HepG2 (cell line): ENCODE data around the gene RABL6. TPM values are rescaled to one million over a fixed set of nuclear protein-coding genes. Genes with fewer than 3 reads are reported as not detected.
A peak's percentile ranks its signal among the peaks of the same experiment; 100 is the strongest.

Source experiments
- ATAC-seq: fragments of 200-7000 bp; cut with Tn5 transposase; 3 replicates; pipeline ENCODE4 v1.9.1; 2020; ENCODE audit warnings: mild to moderate bottlenecking, moderate library complexity
- BruUV-seq: library from RNA; stranded (reverse); fragments of 400-500 nt; replicated peaks from 2 replicates; lab custom pipeline; 2021; lab: Mats Ljungman, UMichigan
- CTCF ChIA-PET: fragments of 300-600 bp; formaldehyde crosslinking; extraction: SDS; loops from one replicate; lab custom pipeline; 2021; ENCODE audit warnings: low total read pairs, inconsistent platforms, low intra/inter-chr PET ratio; lab: Yijun Ruan, JAX
- POLR2A ChIA-PET: fragments of 350-600 bp; sonication (Branson Sonifier 250); formaldehyde crosslinking; loops from one replicate; lab custom pipeline; 2020; ENCODE audit warnings: antibody characterized with exemption, inconsistent platforms; lab: Yijun Ruan, JAX
- DNase-seq: peaks from one replicate; pipeline ENCODE4 v3.0.0-alpha.2; 2015; ENCODE audit warnings: low spot score
- FAIRE-seq: peaks from 3 replicates; lab custom pipeline; 2011; peaks lifted over from hg19 to GRCh38; lab: Jason Lieb, UNC
- H2AFZ ChIP-seq: one replicate; pipeline ENCODE4 v1.6.1; 2011; ENCODE audit warnings: low read length, inconsistent platforms
- H3K27ac ChIP-seq: fragments of 300-600 bp; 3 replicates; pipeline ENCODE4 v1.8.0; 2011; ENCODE audit warnings: mixed run types, mild to moderate bottlenecking, mixed read lengths, low read length, inconsistent platforms; ENCODE audit not compliant: insufficient read depth; ENCODE audit errors: extremely low read length
- H3K27me3 ChIP-seq, 2 experiments: fragments of 200-600 bp in 1 of 2; 2 replicates in 1 of 2; 3 replicates in 1 of 2; pipeline versions ENCODE4 v1.6.0 to v1.8.0; 2011; ENCODE audit warnings: low read length in 2 of 2, mild to moderate bottlenecking in 2 of 2, moderate library complexity in 2 of 2, inconsistent platforms in 1 of 2; ENCODE audit not compliant: insufficient read depth in 2 of 2, control insufficient read depth in 1 of 2
- H3K36me3 ChIP-seq, 2 experiments: fragments of 200-600 bp in 1 of 2; replicated peaks in 1 of 2; 2 replicates in 1 of 2; 3 replicates in 1 of 2; pipeline versions ENCODE4 v1.5.1 to v1.8.0; 2011; ENCODE audit warnings: low read length in 2 of 2, inconsistent platforms in 1 of 2; ENCODE audit not compliant: insufficient read depth in 2 of 2, control insufficient read depth in 1 of 2
- H3K4me1 ChIP-seq: 2 replicates; pipeline ENCODE4 v1.5.1; 2012; ENCODE audit warnings: low read length, inconsistent platforms; ENCODE audit not compliant: insufficient read depth
- H3K4me2 ChIP-seq: 2 replicates; pipeline ENCODE4 v1.6.0; 2011; ENCODE audit warnings: low read depth, low read length, inconsistent platforms
- H3K4me3 ChIP-seq, 3 experiments: fragments of 200-600 bp in 1 of 3; sonication (generic), shearing (Covaris generic) in 1 of 3; replicated peaks in 1 of 3; 2 replicates each; pipeline ENCODE4 v1.5.1; 2011 to 2016; ENCODE audit warnings: low read length in 3 of 3, inconsistent platforms in 2 of 3, low read depth in 2 of 3, mild to moderate bottlenecking in 2 of 3, control low read depth in 1 of 3, mixed read lengths in 1 of 3; ENCODE audit not compliant: insufficient read depth in 1 of 3
- H3K79me2 ChIP-seq: one replicate; pipeline ENCODE4 v1.6.1; 2011; ENCODE audit warnings: low read length, inconsistent platforms; ENCODE audit not compliant: insufficient read depth
- H3K9ac ChIP-seq: 2 replicates; pipeline ENCODE4 v1.6.0; 2011; ENCODE audit warnings: mild to moderate bottlenecking, low read depth, low read length, inconsistent platforms; ENCODE audit not compliant: insufficient read depth
- H3K9me3 ChIP-seq: 2 replicates; pipeline ENCODE4 v1.5.1; 2012; ENCODE audit warnings: mild to moderate bottlenecking, low read length
- H4K20me1 ChIP-seq: 2 replicates; pipeline ENCODE4 v1.6.0; 2011; ENCODE audit warnings: inconsistent platforms, mild to moderate bottlenecking, low read length, moderate library complexity; ENCODE audit not compliant: insufficient read depth
- CBX2 ChIP-seq, 2 experiments: fragments of 200-600 bp in 1 of 2; sonication (generic); formaldehyde crosslinking in 1 of 2; IDR thresholded peaks; 2 replicates each; pipeline versions ENCODE4 v1.7.0 to v1.8.1; 2018 to 2022; ENCODE audit warnings: low read depth in 2 of 2, low read length in 1 of 2, mild to moderate bottlenecking in 1 of 2, missing genetic modification reagents in 1 of 2
- HNF1A ChIP-seq, 2 experiments: sonication (generic) in 1 of 2; formaldehyde crosslinking in 1 of 2; IDR thresholded peaks; 2 replicates each; pipeline versions ENCODE4 v1.4.0 to v1.6.1; 2016 to 2020; ENCODE audit warnings: borderline replicate concordance in 1 of 2, low read depth in 1 of 2, mild to moderate bottlenecking in 1 of 2, missing genetic modification reagents in 1 of 2
- HOXA9 ChIP-seq: sonication (generic); formaldehyde crosslinking; IDR thresholded peaks from 2 replicates; pipeline ENCODE4 v1.8.1; 2022; ENCODE audit warnings: missing genetic modification reagents, mild to moderate bottlenecking, moderate library complexity, borderline replicate concordance
- KMT2B ChIP-seq: IDR thresholded peaks from 2 replicates; pipeline ENCODE4 v1.6.1; 2016; ENCODE audit warnings: missing genetic modification reagents, missing compliant biosample characterization
- NKX3-1 ChIP-seq: sonication (generic); formaldehyde crosslinking; IDR thresholded peaks from 2 replicates; pipeline ENCODE4 v1.5.0; 2020; ENCODE audit warnings: missing genetic modification reagents
- POLR2G ChIP-seq: fragments of 200-400 bp; formaldehyde crosslinking; IDR thresholded peaks from 2 replicates; pipeline ENCODE4 v1.6.1; 2018; ENCODE audit warnings: mild to moderate bottlenecking, low read depth, low read length, moderate library complexity
- RBFOX2 ChIP-seq: fragments of 200-400 bp; formaldehyde crosslinking; IDR thresholded peaks from 2 replicates; pipeline ENCODE4 v1.6.1; 2017; ENCODE audit warnings: low read depth, mild to moderate bottlenecking, low read length
- RFX5 ChIP-seq: IDR thresholded peaks from 2 replicates; pipeline ENCODE4 v1.6.1; 2011; ENCODE audit warnings: low read depth, low read length, improper control_type of control experiment
- SALL2 ChIP-seq: sonication (generic); formaldehyde crosslinking; IDR thresholded peaks from 2 replicates; pipeline ENCODE4 v1.8.1; 2023; ENCODE audit warnings: mild to moderate bottlenecking, missing genetic modification reagents, inconsistent platforms
- SIN3A ChIP-seq: IDR thresholded peaks from 2 replicates; pipeline ENCODE4 v1.6.1; 2011; ENCODE audit warnings: low read depth, mild to moderate bottlenecking, control low read depth, low read length, borderline replicate concordance
- SRSF1 ChIP-seq: fragments of 200-400 bp; formaldehyde crosslinking; optimal IDR thresholded peaks from 2 replicates; pipeline ENCODE3; 2017; ENCODE audit warnings: mild to moderate bottlenecking, low read depth, low read length, moderate library complexity
- ZBTB3 ChIP-seq: sonication (generic); formaldehyde crosslinking; IDR thresholded peaks from 2 replicates; pipeline ENCODE4 v1.4.0; 2020; ENCODE audit warnings: low read depth, mild to moderate bottlenecking, moderate library complexity, missing genetic modification reagents, borderline replicate concordance
- ZFP82 ChIP-seq: sonication (generic); formaldehyde crosslinking; IDR thresholded peaks from 2 replicates; pipeline ENCODE4 v1.5.1; 2020; ENCODE audit warnings: mild to moderate bottlenecking, missing genetic modification reagents, borderline replicate concordance
- ZNF263 ChIP-seq: sonication (generic); formaldehyde crosslinking; IDR thresholded peaks from 2 replicates; pipeline ENCODE4 v1.4.0; 2020; ENCODE audit warnings: missing genetic modification reagents
- ZNF557 ChIP-seq: sonication (generic); formaldehyde crosslinking; IDR thresholded peaks from 2 replicates; pipeline ENCODE4 v1.4.0; 2020; ENCODE audit warnings: missing genetic modification reagents
- ZSCAN30 ChIP-seq: sonication (generic); formaldehyde crosslinking; IDR thresholded peaks from 2 replicates; pipeline ENCODE4 v1.5.0; 2020; ENCODE audit warnings: mild to moderate bottlenecking, missing genetic modification reagents
- WGBS: methylation state at CpG from one replicate; pipeline ENCODE4 v1.1.6; 2017; ENCODE audit warnings: low lambda C conversion rate; 5-methylcytosine and 5-hydroxymethylcytosine counted together
- in situ Hi-C: cut with HindIII; loops from 2 replicates; pipeline ENCODE4 v1.10.0; 2017; ENCODE audit warnings: low pct_unique_long_range_greater_than_20kb; ENCODE audit not compliant: extremely low pct_ligation_motif_present
- intact Hi-C: fragments of 100-400 bp; cut with micrococcal nuclease; formaldehyde crosslinking; loops from one replicate; pipeline ENCODE4 v1.10.0; 2022; ENCODE audit not compliant: unreplicated experiment
- polyA plus RNA-seq, 8 experiments: library from polyadenylated mRNA; depleted of rRNA in 3 of 8; stranded (reverse) in 7 of 8; unstranded in 1 of 8; fragments of >200 nt; fragmentation: Illumina TruSeq in 4 of 8; extraction: Trizol in 4 of 8; gene quantifications; 2 replicates each; pipeline versions ENCODE4 v1.2.1 to v1.2.3, GENCODE V29; 2011 to 2016; ENCODE audit warnings: low read depth in 4 of 8, missing spikeins in 1 of 8, mixed read lengths in 1 of 8; ENCODE audit not compliant: insufficient read depth in 1 of 8
- total RNA-seq, 5 experiments: library from RNA; depleted of rRNA; stranded (reverse); fragments of >200 nt; fragmentation: Illumina TruSeq; extraction: Trizol; gene quantifications; 2 replicates each; pipeline ENCODE4 v1.2.3, GENCODE V29; 2016; ENCODE audit warnings: low read depth in 1 of 5
- TF ChIP-seq, protein P1 (sequence below): sonication (generic); formaldehyde crosslinking; IDR thresholded peaks from 2 replicates; pipeline ENCODE4 v1.8.0; 2022; ENCODE audit warnings: missing genetic modification reagents, mild to moderate bottlenecking, moderate library complexity, borderline replicate concordance

The RABL6 gene
- total and polyA plus RNA-seq, 2 of the 13 experiments (the other 11 are each of a cell fraction or from before 2014, with no cell fraction given) = 81.5 to 125 TPM

- in situ Hi-C loops = no loop called here
- BruUV-seq = no TSS peak
- no peak for FAIRE-seq
- H3K9ac ChIP-seq = no peak overlapping the region
- peaks cover 20% of the 10 kb centered on the region for H3K4me1 ChIP-seq
- 100% methylated on average over 4 of the region's 21 CpGs for WGBS
- no peaks in the 10 kb centered on the region for H3K79me2 ChIP-seq
- H3K4me3 ChIP-seq = no peak overlapping the region
- intact Hi-C loops = no loop called here
- H3K27ac ChIP-seq = no peak overlapping the region
- no peak overlapping the region for H3K4me2 ChIP-seq
- no peaks in the 10 kb centered on the region for H3K27me3 ChIP-seq
- no peaks in the 10 kb centered on the region for H3K9me3 ChIP-seq
- ChIA-PET POLR2A (interaction anchor here (1.0 kb wide), 1 partner anchor 11 kb away, joined by 5 read pairs; no protein-coding TSS in a partner anchor), CTCF (no interaction called here)
- no peak for DNase-seq
- H4K20me1 ChIP-seq = no peaks in the 10 kb centered on the region
- no peak overlapping the region for H2AFZ ChIP-seq
- peaks cover 20 to 24% of the 10 kb centered on the region in 2 experiments for H3K36me3 ChIP-seq
- no peak for ATAC-seq
- TF ChIP-seq ZNF557 (CRISPR knock-in tag) = no peak
- peak; percentile 28 for TF ChIP-seq SRSF1
- TF ChIP-seq RBFOX2 = peak; percentile 15; the same call in 1 of the 2 replicates
- TF ChIP-seq NKX3-1 = no peak
- TF ChIP-seq ZBTB3 = no peak
- TF ChIP-seq HOXA9 (CRISPR knock-in tag) = no peak
- no peak for TF ChIP-seq RFX5
- peak; percentile 8; the same call in 1 of the 2 replicates for TF ChIP-seq POLR2G
- TF ChIP-seq, protein P1, sequence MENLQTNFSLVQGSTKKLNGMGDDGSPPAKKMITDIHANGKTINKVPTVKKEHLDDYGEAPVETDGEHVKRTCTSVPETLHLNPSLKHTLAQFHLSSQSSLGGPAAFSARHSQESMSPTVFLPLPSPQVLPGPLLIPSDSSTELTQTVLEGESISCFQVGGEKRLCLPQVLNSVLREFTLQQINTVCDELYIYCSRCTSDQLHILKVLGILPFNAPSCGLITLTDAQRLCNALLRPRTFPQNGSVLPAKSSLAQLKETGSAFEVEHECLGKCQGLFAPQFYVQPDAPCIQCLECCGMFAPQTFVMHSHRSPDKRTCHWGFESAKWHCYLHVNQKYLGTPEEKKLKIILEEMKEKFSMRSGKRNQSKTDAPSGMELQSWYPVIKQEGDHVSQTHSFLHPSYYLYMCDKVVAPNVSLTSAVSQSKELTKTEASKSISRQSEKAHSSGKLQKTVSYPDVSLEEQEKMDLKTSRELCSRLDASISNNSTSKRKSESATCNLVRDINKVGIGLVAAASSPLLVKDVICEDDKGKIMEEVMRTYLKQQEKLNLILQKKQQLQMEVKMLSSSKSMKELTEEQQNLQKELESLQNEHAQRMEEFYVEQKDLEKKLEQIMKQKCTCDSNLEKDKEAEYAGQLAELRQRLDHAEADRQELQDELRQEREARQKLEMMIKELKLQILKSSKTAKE (CRISPR knock-in tag) = no peak
- TF ChIP-seq CBX2 (IDR thresholded peaks at IDR 0.05; ENCODE audit: low read depth, low read length) = no peak
- no peak for TF ChIP-seq CBX2 (CRISPR knock-in tag; IDR thresholded peaks at IDR 0.05; ENCODE audit: low read depth)
- TF ChIP-seq SIN3A = no peak
- TF ChIP-seq ZFP82 (CRISPR knock-in tag) = no peak
- TF ChIP-seq SALL2 (CRISPR knock-in tag) = no peak
- no peak for TF ChIP-seq ZNF263 (CRISPR knock-in tag)
- no peak for TF ChIP-seq ZSCAN30 (CRISPR knock-in tag)
- no peak for TF ChIP-seq KMT2B (CRISPR knock-in tag)
- TF ChIP-seq HNF1A (IDR thresholded peaks at IDR 0.05; ENCODE audit: low read depth) = no peak
- no peak for TF ChIP-seq HNF1A (CRISPR knock-in tag; IDR thresholded peaks at IDR 0.05; ENCODE audit: borderline replicate concordance)
Observed at GRCh38 chr9:136835932-136836904, 28.5 kb downstream of the RABL6 start.
